Measurements from ENCODE around the gene SORBS2.

GRCh38 chr4:185666156-185666555, 145.8 kb downstream of the SORBS2 start:
- TF ChIP-seq BRCA1 (IDR thresholded peaks at IDR 0.05; ENCODE audit: low read depth, low read length) (no peak), CREB1 (IDR thresholded peaks at IDR 0.05) (no peak)
